Measurements from ENCODE around the gene NUAK2.
A peak's percentile ranks its signal among the peaks of the same experiment; 100 is the strongest.

Gene NUAK2

DNA sequence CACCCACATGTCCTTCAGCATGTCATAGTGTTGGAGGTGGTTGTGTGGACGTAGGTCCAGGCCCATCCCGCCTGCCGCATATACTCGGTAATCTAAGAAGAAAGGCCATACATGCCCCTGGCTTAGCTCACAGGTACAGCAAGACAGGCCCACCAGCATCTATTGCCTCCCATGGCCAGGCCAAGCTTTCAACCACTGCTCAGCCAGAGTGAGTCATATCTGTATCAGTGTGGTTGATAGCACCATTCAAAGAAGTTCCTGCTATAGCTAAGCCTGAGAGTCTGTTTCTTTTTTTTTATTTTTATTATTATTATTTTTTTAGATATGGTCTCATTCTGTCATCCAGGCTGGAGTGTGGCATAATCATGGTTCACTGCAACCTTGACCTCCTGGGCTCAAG, 18.2 kb upstream of the NUAK2 start:
- TF ChIP-seq, protein P1, sequence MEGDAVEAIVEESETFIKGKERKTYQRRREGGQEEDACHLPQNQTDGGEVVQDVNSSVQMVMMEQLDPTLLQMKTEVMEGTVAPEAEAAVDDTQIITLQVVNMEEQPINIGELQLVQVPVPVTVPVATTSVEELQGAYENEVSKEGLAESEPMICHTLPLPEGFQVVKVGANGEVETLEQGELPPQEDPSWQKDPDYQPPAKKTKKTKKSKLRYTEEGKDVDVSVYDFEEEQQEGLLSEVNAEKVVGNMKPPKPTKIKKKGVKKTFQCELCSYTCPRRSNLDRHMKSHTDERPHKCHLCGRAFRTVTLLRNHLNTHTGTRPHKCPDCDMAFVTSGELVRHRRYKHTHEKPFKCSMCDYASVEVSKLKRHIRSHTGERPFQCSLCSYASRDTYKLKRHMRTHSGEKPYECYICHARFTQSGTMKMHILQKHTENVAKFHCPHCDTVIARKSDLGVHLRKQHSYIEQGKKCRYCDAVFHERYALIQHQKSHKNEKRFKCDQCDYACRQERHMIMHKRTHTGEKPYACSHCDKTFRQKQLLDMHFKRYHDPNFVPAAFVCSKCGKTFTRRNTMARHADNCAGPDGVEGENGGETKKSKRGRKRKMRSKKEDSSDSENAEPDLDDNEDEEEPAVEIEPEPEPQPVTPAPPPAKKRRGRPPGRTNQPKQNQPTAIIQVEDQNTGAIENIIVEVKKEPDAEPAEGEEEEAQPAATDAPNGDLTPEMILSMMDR (conservative IDR thresholded peaks at IDR 0.05; ENCODE audit: low read length) = no peak
- DNase-seq (ENCODE audit: low read depth) = no peak
- no peak overlapping the region for H3K4me3 ChIP-seq (ENCODE audit: low read length)

DNA sequence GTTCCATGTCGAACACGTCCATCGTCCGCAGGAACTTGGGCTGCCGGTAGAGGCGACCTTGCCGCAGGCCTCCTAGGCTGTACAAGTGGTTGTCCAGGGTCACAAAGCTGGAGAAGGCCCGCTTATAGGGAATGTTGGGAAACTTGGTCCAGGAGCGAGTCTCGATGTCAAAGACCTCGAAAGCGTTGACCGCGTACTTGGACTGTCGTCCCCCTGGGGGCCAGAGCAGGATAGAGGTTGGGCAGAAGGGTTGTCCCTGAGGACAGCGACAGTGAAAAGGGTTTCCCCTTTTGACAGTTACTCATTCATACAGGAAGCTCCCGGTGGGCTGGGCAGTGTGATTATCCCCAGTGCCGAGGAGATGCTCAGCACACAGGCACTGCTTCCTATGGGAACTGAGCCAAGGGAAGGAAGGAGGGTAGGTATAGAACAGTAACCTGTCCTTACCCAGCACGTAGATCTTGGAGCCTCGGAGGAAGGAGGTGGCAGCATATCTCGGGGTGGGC, 17.7 kb upstream of the NUAK2 start:
- TF ChIP-seq, protein P1 (conservative IDR thresholded peaks at IDR 0.05; ENCODE audit: low read length) = no peak
- H3K4me3 ChIP-seq (ENCODE audit: low read length) = no peak overlapping the region

DNA sequence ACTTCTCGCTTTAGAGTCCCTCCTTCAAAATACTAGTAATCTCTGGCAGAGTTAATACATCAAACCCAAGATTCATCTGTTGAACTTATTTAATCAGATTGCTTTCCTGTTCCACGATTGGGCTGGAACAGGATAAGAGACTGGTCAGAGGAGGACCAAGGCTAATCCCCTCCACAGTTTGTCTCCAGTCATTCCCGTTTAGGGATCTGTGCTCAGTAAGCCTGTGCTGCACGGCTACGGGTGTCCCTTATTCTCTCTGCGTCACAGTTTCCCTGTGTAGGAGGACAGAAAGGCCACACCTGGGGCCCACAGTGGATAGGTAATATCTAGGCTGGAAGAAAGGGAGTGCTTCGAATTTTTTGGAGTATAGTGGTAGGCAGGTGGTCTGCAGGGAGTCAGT, 16.5 kb upstream of the NUAK2 start:
- DNase-seq (ENCODE audit: low read depth) = no peak
- no peak overlapping the region for H3K4me3 ChIP-seq (ENCODE audit: low read length)
- TF ChIP-seq, protein P1 (conservative IDR thresholded peaks at IDR 0.05; ENCODE audit: low read length) = no peak

More for the DNA sequence above, 17.7 kb upstream of the NUAK2 start:
- DNase-seq (ENCODE audit: low read depth) = no peak

DNA sequence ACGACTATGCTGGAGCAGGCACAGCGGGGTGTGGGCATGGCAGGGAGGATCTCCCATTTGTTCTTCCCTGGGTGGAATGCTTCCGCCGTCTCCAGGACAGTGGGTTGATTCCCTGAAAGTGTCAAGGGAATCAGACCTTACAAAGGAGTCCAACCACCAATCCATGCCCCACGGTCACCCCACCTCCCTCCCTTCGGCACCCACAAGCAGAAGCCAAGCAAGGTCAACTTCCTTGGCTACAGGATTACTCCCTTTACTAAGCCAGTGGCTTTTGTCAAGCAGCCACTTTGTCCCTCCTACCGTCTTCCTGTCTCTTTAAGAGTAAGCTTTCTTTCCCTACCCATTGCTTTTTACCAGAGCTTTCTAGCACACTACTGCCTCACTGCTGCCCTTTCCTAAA, 15.9 kb upstream of the NUAK2 start:
- TF ChIP-seq, protein P1 (conservative IDR thresholded peaks at IDR 0.05; ENCODE audit: low read length) = no peak
- DNase-seq (ENCODE audit: low read depth) = no peak
- H3K4me3 ChIP-seq (ENCODE audit: low read length) = no peak overlapping the region

DNA sequence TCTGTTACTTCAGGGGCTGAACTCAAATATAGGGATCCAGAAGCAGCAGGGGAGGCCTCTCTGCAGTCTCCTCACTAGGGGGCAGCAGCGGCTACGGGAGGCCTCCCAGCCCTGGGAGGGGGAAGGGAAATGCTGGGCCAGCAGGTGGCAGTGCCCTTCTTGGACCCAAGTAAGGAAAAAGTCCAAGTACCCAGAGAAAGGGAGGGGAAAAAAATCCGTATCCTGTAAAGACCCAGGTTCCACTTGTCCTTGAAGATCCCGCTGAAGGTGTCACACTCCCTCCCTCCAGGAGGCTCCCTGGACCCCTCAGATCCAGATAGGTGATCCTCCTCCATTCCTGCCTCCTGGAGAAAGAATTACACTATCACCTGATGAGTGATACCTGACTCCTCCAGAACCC, 14.1 kb upstream of the NUAK2 start:
- peak; percentile 53 for DNase-seq (ENCODE audit: low read depth)
- TF ChIP-seq, protein P1 (conservative IDR thresholded peaks at IDR 0.05; ENCODE audit: low read length) = peak; percentile 89
- no peak overlapping the region for H3K4me3 ChIP-seq (ENCODE audit: low read length)

DNA sequence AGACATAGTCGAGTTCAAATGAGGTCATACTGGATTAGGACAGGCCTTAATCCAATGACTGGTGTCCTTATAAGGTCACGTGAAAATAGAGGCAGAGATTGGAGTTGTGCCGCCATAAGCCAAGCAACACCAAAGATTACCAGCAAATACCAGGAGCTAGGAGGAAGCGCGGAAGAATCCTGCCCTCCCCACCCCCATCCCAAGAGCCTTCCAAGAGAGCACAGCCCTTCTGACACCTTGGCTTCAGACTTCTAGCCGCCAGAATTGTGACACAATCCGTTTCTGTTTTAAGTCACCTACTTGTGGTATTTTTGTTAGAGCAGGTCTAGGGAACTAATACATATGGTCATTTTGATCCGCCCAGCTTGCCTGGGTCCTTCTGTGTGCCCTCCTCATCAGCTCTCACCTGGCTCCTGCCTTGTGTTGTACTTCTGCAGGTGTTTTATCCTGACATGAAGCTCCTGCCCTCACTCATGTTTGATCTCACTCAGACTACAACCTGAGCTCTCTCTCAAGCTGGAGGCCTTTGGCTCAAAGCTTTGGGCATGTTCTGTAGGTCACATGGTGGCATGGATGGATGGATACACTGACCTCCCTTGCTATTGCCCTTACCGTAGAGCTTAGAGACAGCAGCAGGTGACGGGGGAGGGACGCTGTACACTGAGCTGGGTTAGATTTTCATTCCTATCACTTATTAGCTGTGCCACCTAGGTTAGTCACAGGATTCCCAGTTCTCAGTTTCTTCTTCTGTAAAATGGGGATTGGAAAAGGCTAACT, 10.7 kb upstream of the NUAK2 start:
- TF ChIP-seq, protein P1 (conservative IDR thresholded peaks at IDR 0.05; ENCODE audit: low read length) = no peak
- no peak for DNase-seq (ENCODE audit: low read depth)
- H3K4me3 ChIP-seq (ENCODE audit: low read length) = no peak overlapping the region

DNA sequence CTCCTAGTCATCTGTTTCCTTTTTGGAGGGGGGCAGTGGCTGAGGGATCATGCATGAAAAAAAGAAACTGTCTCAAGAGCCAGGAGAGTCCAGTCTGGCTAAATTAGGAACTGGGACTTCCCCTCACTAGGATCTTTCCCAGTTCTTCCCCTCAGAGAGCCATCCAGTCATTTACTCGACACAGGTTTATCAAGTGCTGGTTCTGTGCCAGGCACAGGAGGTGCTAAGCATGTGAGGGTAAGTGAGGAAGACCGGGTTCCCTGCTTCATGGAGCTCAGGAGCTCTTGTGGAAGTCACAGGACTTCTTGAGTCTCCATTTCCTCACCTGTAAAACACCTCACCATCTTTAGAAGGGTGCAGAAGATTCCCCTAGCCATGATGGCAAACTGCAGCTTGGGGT, 8.6 kb upstream of the NUAK2 start:
- no peak overlapping the region for H3K4me3 ChIP-seq (ENCODE audit: low read length)

More for the DNA sequence above, 8.6 kb upstream of the NUAK2 start:
- DNase-seq (ENCODE audit: low read depth) = no peak
- TF ChIP-seq, protein P1 (conservative IDR thresholded peaks at IDR 0.05; ENCODE audit: low read length) = no peak

Measured in AG10803 (cell line).